GM21825 (cell line): ENCODE measurements around the gene ERBB3.

Experiments
- ATAC-seq: cut with Tn5 transposase; IDR thresholded peaks from one replicate; pipeline ENCODE4 v1.9.1; 2021; ENCODE audit warnings: mild to moderate bottlenecking, moderate library complexity; ENCODE audit not compliant: unreplicated experiment

The ERBB3 gene

GRCh38 chr12:56078931-56079722, 838 bp upstream of the ERBB3 start:
- peak; percentile 69 for ATAC-seq

- no peak for ATAC-seq
Measured at GRCh38 chr12:56080556-56081138, 682 bp downstream of the ERBB3 start.

- no peak for ATAC-seq
Measured at GRCh38 chr12:56081393-56082347, 1.7 kb downstream of the ERBB3 start.

- no peak for ATAC-seq
Measured at GRCh38 chr12:56082382-56082781, 2.4 kb downstream of the ERBB3 start.

- ATAC-seq = no peak
Measured at GRCh38 chr12:56082967-56083366, 3.0 kb downstream of the ERBB3 start.

GRCh38 chr12:56084958-56085543, 5.1 kb downstream of the ERBB3 start:
- no peak for ATAC-seq

GRCh38 chr12:56086096-56086495, 6.1 kb downstream of the ERBB3 start:
- no peak for ATAC-seq

- ATAC-seq = no peak
Measured at GRCh38 chr12:56086608-56087007, 6.6 kb downstream of the ERBB3 start.

GRCh38 chr12:56087220-56087619, 7.3 kb downstream of the ERBB3 start:
- ATAC-seq = no peak

GRCh38 chr12:56097738-56098137, 17.8 kb downstream of the ERBB3 start:
- ATAC-seq = no peak

- no peak for ATAC-seq
Measured at GRCh38 chr12:56098592-56098991, 18.6 kb downstream of the ERBB3 start.

- no peak for ATAC-seq
Measured at GRCh38 chr12:56099787-56100186, 19.8 kb downstream of the ERBB3 start.

- no peak for ATAC-seq
Measured at GRCh38 chr12:56101045-56101444, 21.1 kb downstream of the ERBB3 start.

GRCh38 chr12:56102683-56103065, 22.7 kb downstream of the ERBB3 start:
- ATAC-seq = no peak

GRCh38 chr12:56103066-56103711, 23.2 kb downstream of the ERBB3 start:
- ATAC-seq = no peak

- ATAC-seq = no peak
Measured at GRCh38 chr12:56103823-56104108, 23.8 kb downstream of the ERBB3 start.

GRCh38 chr12:56104109-56104814, 24.3 kb downstream of the ERBB3 start, which contains the start of gene PA2G4:
TSS of gene PA2G4 (plus strand) at chr12:56104559. CDS start at chr12:56104738, 179 bp downstream.
- peak; percentile 91 for ATAC-seq

GRCh38 chr12:56104815-56105608, 25.0 kb downstream of the ERBB3 start:
- ATAC-seq = peak; percentile 16

- ATAC-seq = no peak
Measured at GRCh38 chr12:56105609-56105902, 25.6 kb downstream of the ERBB3 start.
